PC-3 (cell line): Measurements from ENCODE around the gene ITLN2. TPM values are rescaled to one million over a fixed set of nuclear protein-coding genes. Genes with fewer than 3 reads are reported as not detected.
A peak's percentile ranks its signal among the peaks of the same experiment; 100 is the strongest.
"Not testable (repeated sequence)": the region's sequence is repeated elsewhere in the genome, so short reads cannot be mapped to it uniquely, and the experiment has no call there.

Experiments used
- ATAC-seq: fragments of 200-7000 bp; cut with Tn5 transposase; 2 replicates; pipeline ENCODE4 v1.9.1; 2020; ENCODE audit warnings: mild to moderate bottlenecking, moderate library complexity
- BruUV-seq: library from RNA; stranded (reverse); fragments of 400-500 nt; replicated peaks from 2 replicates; lab custom pipeline; 2021; lab: Mats Ljungman, UMichigan
- CTCF ChIA-PET: fragments of 300-600 bp; sonication (Branson Sonifier 250); formaldehyde crosslinking; loops from one replicate; lab custom pipeline; 2022; ENCODE audit warnings: antibody characterized with exemption; lab: Charles Lee
- POLR2A ChIA-PET: fragments of 300-600 bp; sonication (Branson Sonifier 250); formaldehyde crosslinking; loops from one replicate; lab custom pipeline; 2022; ENCODE audit warnings: antibody characterized with exemption; ENCODE audit not compliant: unreplicated experiment; lab: Charles Lee
- DNase-seq: peaks from one replicate; pipeline ENCODE4 v3.0.0-alpha.2; 2015
- H2AFZ ChIP-seq: fragments of 300-600 bp; sonication (generic); 2 replicates; pipeline ENCODE4 v1.6.0; 2016; ENCODE audit warnings: antibody characterized with exemption, low read length
- H3F3A ChIP-seq: fragments of 300-600 bp; sonication (generic); one replicate; pipeline ENCODE4 v1.6.0; 2017; ENCODE audit warnings: antibody characterized with exemption, low read length, control low read depth, mild to moderate bottlenecking; ENCODE audit not compliant: unreplicated experiment
- H3K27ac ChIP-seq: fragments of 300-600 bp; sonication (generic); 2 replicates; pipeline ENCODE4 v1.5.1; 2016; ENCODE audit warnings: mild to moderate bottlenecking, low read length
- H3K27me3 ChIP-seq: fragments of 300-600 bp; sonication (generic); 2 replicates; pipeline ENCODE4 v1.6.1; 2016; ENCODE audit warnings: low read length, mixed read lengths
- H3K36me3 ChIP-seq: fragments of 300-600 bp; sonication (generic); 2 replicates; pipeline ENCODE4 v1.6.1; 2016; ENCODE audit warnings: low read depth, mixed run types, low read length, mixed read lengths
- H3K4me1 ChIP-seq: fragments of 300-600 bp; sonication (generic); 2 replicates; pipeline ENCODE4 v1.5.1; 2016; ENCODE audit warnings: low read length; ENCODE audit not compliant: insufficient read depth
- H3K4me2 ChIP-seq: fragments of 300-600 bp; sonication (generic); 2 replicates; pipeline ENCODE4 v1.6.0; 2016; ENCODE audit warnings: low read length
- H3K4me3 ChIP-seq: fragments of 300-600 bp; sonication (generic); 2 replicates; pipeline ENCODE4 v1.5.1; 2016; ENCODE audit warnings: mild to moderate bottlenecking, low read length, mixed read lengths
- H3K79me2 ChIP-seq: fragments of 300-600 bp; sonication (generic); 2 replicates; pipeline ENCODE4 v1.6.1; 2017; ENCODE audit warnings: low read length, mixed read lengths
- H3K9ac ChIP-seq: fragments of 300-600 bp; sonication (generic); 2 replicates; pipeline ENCODE4 v1.6.0; 2016; ENCODE audit warnings: mild to moderate bottlenecking, low read length
- H3K9me2 ChIP-seq: fragments of 300-600 bp; sonication (generic); replicated peaks from 2 replicates; pipeline ENCODE4 v1.6.1; 2016; ENCODE audit warnings: mixed run types, low read length, mixed read lengths
- H3K9me3 ChIP-seq: fragments of 300-600 bp; sonication (generic); 2 replicates; pipeline ENCODE4 v1.6.1; 2016; ENCODE audit warnings: low read length, mixed read lengths
- H4K20me1 ChIP-seq: fragments of 300-600 bp; sonication (generic); 2 replicates; pipeline ENCODE4 v1.6.1; 2016; ENCODE audit warnings: low read length, mixed read lengths
- EZH2 ChIP-seq: fragments of 300-600 bp; sonication (generic); IDR thresholded peaks from one replicate; pipeline ENCODE4 v1.6.1; 2017; ENCODE audit warnings: antibody characterized with exemption, mild to moderate bottlenecking, low read length; ENCODE audit not compliant: unreplicated experiment
- EZH2phosphoT487 ChIP-seq: fragments of 300-600 bp; sonication (generic); IDR thresholded peaks from 2 replicates; pipeline ENCODE4 v1.6.1; 2018; ENCODE audit warnings: mild to moderate bottlenecking, antibody characterized with exemption, low read length, borderline replicate concordance
- intact Hi-C: fragments of 100-400 bp; cut with micrococcal nuclease; formaldehyde crosslinking; loops from 2 replicates; pipeline ENCODE4 v1.9.0; 2023
- total RNA-seq: library from RNA; depleted of rRNA; stranded (reverse); fragments of >200 nt; gene quantifications from 2 replicates; pipeline ENCODE4 v1.2.3, GENCODE V29; 2014
- TF ChIP-seq, protein P1 (sequence below): fragments of 300-600 bp; sonication (generic); conservative IDR thresholded peaks from 2 replicates; pipeline ENCODE4 v1.5.1; 2017; ENCODE audit warnings: antibody characterized with exemption, low read depth, mild to moderate bottlenecking, low read length

ITLN2 gene
- total RNA-seq, 1 experiment from 2014 or later, result not detected

DNA sequence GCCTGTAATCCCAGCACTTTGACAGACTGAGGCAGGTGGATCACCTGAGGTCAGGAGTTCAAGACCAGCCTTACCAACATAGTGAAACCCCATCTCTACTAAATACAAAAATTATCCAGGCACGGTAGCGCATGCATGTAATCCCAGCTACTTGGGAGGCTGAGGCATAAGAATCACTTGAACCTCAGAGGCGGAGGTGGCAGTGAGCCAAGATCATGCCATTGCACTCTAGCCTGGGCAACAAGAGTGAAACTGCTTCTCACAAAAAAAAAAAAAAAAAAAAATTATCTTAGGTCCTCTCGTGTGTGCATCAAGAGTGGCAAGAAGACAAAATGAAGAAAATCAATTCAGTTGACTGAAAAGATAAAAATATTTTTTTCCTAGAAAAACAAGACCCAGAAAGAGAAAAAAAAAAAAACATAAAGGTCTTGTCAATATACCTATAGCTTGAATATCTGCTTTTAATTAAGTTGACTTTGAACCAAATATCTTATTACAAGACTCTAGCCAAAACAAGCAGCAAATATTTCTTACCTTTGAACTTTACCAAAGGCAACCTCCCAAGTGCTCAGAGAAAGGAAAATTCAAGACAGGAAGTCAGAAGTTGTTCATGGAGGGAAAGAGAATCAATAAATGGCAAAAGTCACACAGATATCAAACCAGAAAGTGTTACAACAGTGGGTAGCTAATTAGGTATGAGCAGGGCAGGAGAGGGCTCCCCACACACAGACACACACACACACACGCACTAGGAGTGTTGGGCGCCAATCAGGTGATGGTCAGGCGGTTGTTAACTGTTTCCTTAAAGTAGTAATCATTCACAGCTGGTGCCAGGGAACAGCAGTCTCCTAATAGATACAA, 29.6 kb downstream of the ITLN2 start:
- H3K9me3 ChIP-seq, result no peaks in the 10 kb centered on the region
- no peaks in the 10 kb centered on the region for H4K20me1 ChIP-seq
- H3K4me3 ChIP-seq, result no peak overlapping the region
- H3K9ac ChIP-seq, result no peak overlapping the region
- intact Hi-C loops, result no loop called here
- no peak overlapping the region for H3K27ac ChIP-seq
- ATAC-seq (no peak), DNase-seq (no peak)
- H3K4me1 ChIP-seq, result no peaks in the 10 kb centered on the region
- ChIA-PET CTCF (interaction anchor here (0.6 kb wide), 1 partner anchor 148 kb away, joined by 3 read pairs; no protein-coding TSS in a partner anchor), POLR2A (no interaction called here)
- BruUV-seq, result no TSS peak
- H3K36me3 ChIP-seq, result no peaks in the 10 kb centered on the region
- H3K27me3 ChIP-seq, result no peaks in the 10 kb centered on the region
- TF ChIP-seq, protein P1, sequence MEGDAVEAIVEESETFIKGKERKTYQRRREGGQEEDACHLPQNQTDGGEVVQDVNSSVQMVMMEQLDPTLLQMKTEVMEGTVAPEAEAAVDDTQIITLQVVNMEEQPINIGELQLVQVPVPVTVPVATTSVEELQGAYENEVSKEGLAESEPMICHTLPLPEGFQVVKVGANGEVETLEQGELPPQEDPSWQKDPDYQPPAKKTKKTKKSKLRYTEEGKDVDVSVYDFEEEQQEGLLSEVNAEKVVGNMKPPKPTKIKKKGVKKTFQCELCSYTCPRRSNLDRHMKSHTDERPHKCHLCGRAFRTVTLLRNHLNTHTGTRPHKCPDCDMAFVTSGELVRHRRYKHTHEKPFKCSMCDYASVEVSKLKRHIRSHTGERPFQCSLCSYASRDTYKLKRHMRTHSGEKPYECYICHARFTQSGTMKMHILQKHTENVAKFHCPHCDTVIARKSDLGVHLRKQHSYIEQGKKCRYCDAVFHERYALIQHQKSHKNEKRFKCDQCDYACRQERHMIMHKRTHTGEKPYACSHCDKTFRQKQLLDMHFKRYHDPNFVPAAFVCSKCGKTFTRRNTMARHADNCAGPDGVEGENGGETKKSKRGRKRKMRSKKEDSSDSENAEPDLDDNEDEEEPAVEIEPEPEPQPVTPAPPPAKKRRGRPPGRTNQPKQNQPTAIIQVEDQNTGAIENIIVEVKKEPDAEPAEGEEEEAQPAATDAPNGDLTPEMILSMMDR, result no peak
- TF ChIP-seq EZH2 (no peak), EZH2phosphoT487 (no peak)
- H3F3A ChIP-seq, result no peaks in the 10 kb centered on the region
- H3K4me2 ChIP-seq, result no peak overlapping the region
- H2AFZ ChIP-seq, result no peak overlapping the region
- no peaks in the 10 kb centered on the region for H3K79me2 ChIP-seq
- H3K9me2 ChIP-seq, result no peaks in the 10 kb centered on the region

DNA sequence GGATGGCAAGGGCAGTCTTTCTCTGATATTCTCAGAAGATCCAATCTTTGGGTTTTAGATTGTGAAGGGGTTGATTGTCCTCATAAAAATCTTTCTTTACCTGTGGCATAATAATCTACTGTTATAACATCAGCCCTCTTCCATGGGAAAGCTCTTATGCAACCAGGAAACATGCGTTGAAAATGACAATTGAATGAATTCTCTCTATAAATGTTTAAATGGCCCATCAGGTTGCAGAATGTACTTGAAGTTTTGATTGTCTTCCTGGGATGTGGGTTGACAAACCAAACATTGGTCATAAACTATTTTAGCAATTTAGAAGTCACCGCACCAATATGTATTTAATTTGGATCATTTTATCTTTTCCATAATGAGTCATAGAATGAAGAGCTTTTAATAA, 37.9 kb downstream of the ITLN2 start:
- no peaks in the 10 kb centered on the region for H4K20me1 ChIP-seq
- no TSS peak for BruUV-seq
- H3K9me3 ChIP-seq, result no peaks in the 10 kb centered on the region
- no peaks in the 10 kb centered on the region for H3K27me3 ChIP-seq
- no peak overlapping the region for H2AFZ ChIP-seq
- TF ChIP-seq, protein P1, result no peak
- TF ChIP-seq EZH2phosphoT487 (no peak), EZH2 (no peak)
- H3K36me3 ChIP-seq, result no peaks in the 10 kb centered on the region
- H3K4me3 ChIP-seq, result no peak overlapping the region
- no peaks in the 10 kb centered on the region for H3K9me2 ChIP-seq
- peak overlapping the region; percentile 94 for H3K27ac ChIP-seq
- H3K4me1 ChIP-seq, result peaks cover 19% of the 10 kb centered on the region
- ATAC-seq (peak; percentile 94), DNase-seq (peak; percentile 98)
- peak overlapping the region; percentile 70 for H3K4me2 ChIP-seq
- H3K9ac ChIP-seq, result peak overlapping the region; percentile 61; the same call in 1 of the 2 replicates
- POLR2A ChIA-PET, result interaction anchor here (0.7 kb wide), 1 partner anchor 129 kb away, joined by 3 read pairs; no protein-coding TSS in a partner anchor
- peaks cover 11% of the 10 kb centered on the region for H3F3A ChIP-seq
- no peaks in the 10 kb centered on the region for H3K79me2 ChIP-seq
- CTCF ChIA-PET, result no interaction called here
- intact Hi-C loops, result loop anchor here (2.0 kb wide), 2 partner anchors 26 to 34 kb away; no protein-coding TSS in a partner anchor

DNA sequence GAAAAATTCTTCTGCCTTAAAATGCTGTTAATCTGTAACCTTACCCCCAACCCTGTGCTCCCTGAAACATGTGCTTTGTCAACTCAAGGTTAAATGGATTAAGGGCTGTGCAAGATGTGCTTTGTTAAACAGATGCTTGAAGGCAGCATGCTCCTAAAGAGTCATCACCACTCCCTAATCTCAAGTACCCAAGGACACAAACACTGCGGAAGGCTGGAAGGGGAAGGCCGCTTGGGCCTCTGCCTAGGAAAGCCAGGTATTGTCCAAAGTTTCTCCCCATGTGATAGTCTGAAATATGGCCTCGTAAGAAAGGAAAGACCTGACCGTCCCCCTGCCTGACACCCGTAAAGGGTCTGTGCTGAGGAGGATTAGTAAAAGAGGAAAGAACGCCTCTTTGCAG, 41.4 kb downstream of the ITLN2 start:
- H3K9me3 ChIP-seq, POLR2A ChIA-PET, H3K36me3 ChIP-seq, intact Hi-C loops, ATAC-seq, H3K9ac ChIP-seq, CTCF ChIA-PET, H3K27ac ChIP-seq, H3K4me3 ChIP-seq, H3K9me2 ChIP-seq, DNase-seq, H2AFZ ChIP-seq, H4K20me1 ChIP-seq, BruUV-seq, H3K4me2 ChIP-seq, H3K79me2 ChIP-seq, H3K27me3 ChIP-seq: not testable (repeated sequence)
- peaks cover 19% of the 10 kb centered on the region for H3K4me1 ChIP-seq
- peaks cover 11% of the 10 kb centered on the region for H3F3A ChIP-seq
